ENCODE results near the gene DYNC1I1.

GRCh38 chr7:96093435-96093834 lies 321.1 kb downstream of the DYNC1I1 start:
- TF ChIP-seq SUZ12 (IDR thresholded peaks at IDR 0.05; ENCODE audit: extremely low read depth, insufficient read depth, insufficient read length): no peak
- no peak for TF ChIP-seq ZNF274 (IDR thresholded peaks at IDR 0.05; ENCODE audit: low read depth, low read length)
